Measurements from ENCODE around the gene MBP.

MBP gene

GRCh38 chr18:77088963-77089722 lies 43.4 kb downstream of the MBP start:
- Mint-ChIP-seq H3K4me1 (peaks cover 27% of the 10 kb centered on the region), H3K27me3 (no peaks in the 10 kb centered on the region), H3K4me3 (no peak overlapping the region), H3K36me3 (peaks cover 9% of the 10 kb centered on the region), H3K27ac (peak overlapping the region; percentile 38), H3K9me3 (no peaks in the 10 kb centered on the region)
- ATAC-seq (ENCODE audit: low read depth): peak; percentile 43
- no peak for DNase-seq (ENCODE audit: low spot score in 2 of 2)

- peaks cover 32% of the 10 kb centered on the region for H3K4me1 Mint-ChIP-seq
- H3K36me3 Mint-ChIP-seq: peaks cover 11% of the 10 kb centered on the region
- no peaks in the 10 kb centered on the region for H3K27me3 Mint-ChIP-seq
These were observed 45.0 kb downstream of the MBP start for GRCh38 chr18:77087393-77088141.

GRCh38 chr18:77086656-77087392 lies 45.8 kb downstream of the MBP start:
- no peak for DNase-seq (ENCODE audit: low spot score in 2 of 2)
- H3K36me3 Mint-ChIP-seq: peaks cover 11% of the 10 kb centered on the region
- no peak overlapping the region for H3K4me3 Mint-ChIP-seq
- peaks cover 33% of the 10 kb centered on the region for H3K4me1 Mint-ChIP-seq
- ATAC-seq (ENCODE audit: low read depth): no peak
- no peaks in the 10 kb centered on the region for H3K27me3 Mint-ChIP-seq
- peak overlapping the region; percentile 72 for H3K27ac Mint-ChIP-seq
- no peaks in the 10 kb centered on the region for H3K9me3 Mint-ChIP-seq

More at GRCh38 chr18:77087393-77088141, 45.0 kb downstream of the MBP start:
- H3K4me3 Mint-ChIP-seq: no peak overlapping the region
- ATAC-seq (ENCODE audit: low read depth): no peak
- no peak overlapping the region for H3K27ac Mint-ChIP-seq
- no peaks in the 10 kb centered on the region for H3K9me3 Mint-ChIP-seq
- DNase-seq (ENCODE audit: low spot score in 2 of 2): no peak

GRCh38 chr18:77086034-77086433 lies 46.5 kb downstream of the MBP start:
- DNase-seq (ENCODE audit: low spot score in 2 of 2): no peak
- Mint-ChIP-seq H3K4me1 (peaks cover 36% of the 10 kb centered on the region), H3K27ac (peak overlapping the region; percentile 72), H3K36me3 (peaks cover 11% of the 10 kb centered on the region), H3K4me3 (no peak overlapping the region), H3K27me3 (no peaks in the 10 kb centered on the region), H3K9me3 (no peaks in the 10 kb centered on the region)
- ATAC-seq (ENCODE audit: low read depth): no peak

- H3K27ac Mint-ChIP-seq: peak overlapping the region; percentile 86
- H3K36me3 Mint-ChIP-seq: peaks cover 12% of the 10 kb centered on the region
- H3K4me1 Mint-ChIP-seq: peaks cover 35% of the 10 kb centered on the region
- no peaks in the 10 kb centered on the region for H3K9me3 Mint-ChIP-seq
- no peaks in the 10 kb centered on the region for H3K27me3 Mint-ChIP-seq
- ATAC-seq (ENCODE audit: low read depth) (no peak), DNase-seq (ENCODE audit: low spot score in 2 of 2) (no peak)
- H3K4me3 Mint-ChIP-seq: no peak overlapping the region
These were observed 47.9 kb downstream of the MBP start for GRCh38 chr18:77084688-77085035.

- no peaks in the 10 kb centered on the region for H3K27me3 Mint-ChIP-seq
- peaks cover 34% of the 10 kb centered on the region for H3K4me1 Mint-ChIP-seq
- no peak overlapping the region for H3K27ac Mint-ChIP-seq
- no peaks in the 10 kb centered on the region for H3K9me3 Mint-ChIP-seq
- H3K4me3 Mint-ChIP-seq: no peak overlapping the region
- no peak for DNase-seq (ENCODE audit: low spot score in 2 of 2)
- no peak for ATAC-seq (ENCODE audit: low read depth)
- H3K36me3 Mint-ChIP-seq: peaks cover 18% of the 10 kb centered on the region
These were observed 50.1 kb downstream of the MBP start for GRCh38 chr18:77082316-77082955.

- no peaks in the 10 kb centered on the region for H3K9me3 Mint-ChIP-seq
- ATAC-seq (ENCODE audit: low read depth) (no peak), DNase-seq (ENCODE audit: low spot score in 2 of 2) (no peak)
- peaks cover 16% of the 10 kb centered on the region for H3K36me3 Mint-ChIP-seq
- H3K27ac Mint-ChIP-seq: peak overlapping the region; percentile 80
- no peaks in the 10 kb centered on the region for H3K27me3 Mint-ChIP-seq
- H3K4me1 Mint-ChIP-seq: peaks cover 34% of the 10 kb centered on the region
- no peak overlapping the region for H3K4me3 Mint-ChIP-seq
These were observed 51.2 kb downstream of the MBP start for GRCh38 chr18:77081390-77081778.

GRCh38 chr18:77079954-77080682 lies 52.5 kb downstream of the MBP start:
- ATAC-seq (ENCODE audit: low read depth) (peak; percentile 98), DNase-seq (ENCODE audit: low spot score in 2 of 2) (peak; percentile 70 to 73)
- peak overlapping the region; percentile 80 for H3K27ac Mint-ChIP-seq
- peak overlapping the region; percentile 41 for H3K4me3 Mint-ChIP-seq
- H3K4me1 Mint-ChIP-seq: peaks cover 33% of the 10 kb centered on the region
- H3K27me3 Mint-ChIP-seq: no peaks in the 10 kb centered on the region
- no peaks in the 10 kb centered on the region for H3K9me3 Mint-ChIP-seq
- H3K36me3 Mint-ChIP-seq: peaks cover 12% of the 10 kb centered on the region

- Mint-ChIP-seq H3K9me3 (no peaks in the 10 kb centered on the region), H3K27ac (no peak overlapping the region), H3K36me3 (peaks cover 14% of the 10 kb centered on the region), H3K4me1 (peaks cover 30% of the 10 kb centered on the region), H3K27me3 (no peaks in the 10 kb centered on the region), H3K4me3 (no peak overlapping the region)
- ATAC-seq (ENCODE audit: low read depth) (no peak), DNase-seq (ENCODE audit: low spot score in 2 of 2) (no peak)
These were observed 53.5 kb downstream of the MBP start for GRCh38 chr18:77079088-77079487.

- no peak overlapping the region for H3K4me3 Mint-ChIP-seq
- H3K27me3 Mint-ChIP-seq: no peaks in the 10 kb centered on the region
- H3K9me3 Mint-ChIP-seq: no peaks in the 10 kb centered on the region
- peaks cover 31% of the 10 kb centered on the region for H3K4me1 Mint-ChIP-seq
- H3K36me3 Mint-ChIP-seq: peaks cover 14% of the 10 kb centered on the region
- ATAC-seq (ENCODE audit: low read depth) (no peak), DNase-seq (ENCODE audit: low spot score in 2 of 2) (no peak)
- no peak overlapping the region for H3K27ac Mint-ChIP-seq
These were observed 53.9 kb downstream of the MBP start for GRCh38 chr18:77078690-77079070.

- ATAC-seq (ENCODE audit: low read depth) (no peak), DNase-seq (ENCODE audit: low spot score in 2 of 2) (no peak)
- H3K4me3 Mint-ChIP-seq: no peak overlapping the region
- H3K27me3 Mint-ChIP-seq: no peaks in the 10 kb centered on the region
- H3K9me3 Mint-ChIP-seq: no peaks in the 10 kb centered on the region
- no peak overlapping the region for H3K27ac Mint-ChIP-seq
- peaks cover 12% of the 10 kb centered on the region for H3K36me3 Mint-ChIP-seq
- H3K4me1 Mint-ChIP-seq: peaks cover 30% of the 10 kb centered on the region
These were observed 54.5 kb downstream of the MBP start for GRCh38 chr18:77077941-77078689.

- H3K9me3 Mint-ChIP-seq: no peaks in the 10 kb centered on the region
- no peak overlapping the region for H3K27ac Mint-ChIP-seq
- no peaks in the 10 kb centered on the region for H3K27me3 Mint-ChIP-seq
- peaks cover 30% of the 10 kb centered on the region for H3K4me1 Mint-ChIP-seq
- no peak overlapping the region for H3K4me3 Mint-ChIP-seq
- ATAC-seq (ENCODE audit: low read depth) (no peak), DNase-seq (ENCODE audit: low spot score in 2 of 2) (no peak)
- H3K36me3 Mint-ChIP-seq: peaks cover 12% of the 10 kb centered on the region
These were observed 55.2 kb downstream of the MBP start for GRCh38 chr18:77077401-77077800.

GRCh38 chr18:77076111-77076510 lies 56.5 kb downstream of the MBP start:
- no peak overlapping the region for H3K4me3 Mint-ChIP-seq
- H3K9me3 Mint-ChIP-seq: no peaks in the 10 kb centered on the region
- H3K27me3 Mint-ChIP-seq: no peaks in the 10 kb centered on the region
- peaks cover 26% of the 10 kb centered on the region for H3K4me1 Mint-ChIP-seq
- DNase-seq (ENCODE audit: low spot score in 2 of 2) (no peak), ATAC-seq (ENCODE audit: low read depth) (no peak)
- H3K27ac Mint-ChIP-seq: no peak overlapping the region
- H3K36me3 Mint-ChIP-seq: peaks cover 14% of the 10 kb centered on the region
